DMS 273 (cell line): Measurements from ENCODE around the gene IFIT2.
"Not testable (repeated sequence)": the region's sequence is repeated elsewhere in the genome, so short reads cannot be mapped to it uniquely, and the experiment has no call there.

Source experiments
- DNase-seq: peaks from one replicate; lab custom pipeline; 2025; ENCODE audit not compliant: unreplicated experiment; lab: John Stamatoyannopoulos, UW

IFIT2 gene

GRCh38 chr10:89279421-89279869, 22.4 kb upstream of the IFIT2 start:
- peak; percentile 8 for DNase-seq

- DNase-seq, result no peak
Observed at GRCh38 chr10:89280508-89280907, 21.3 kb upstream of the IFIT2 start.

- no peak for DNase-seq
Observed at GRCh38 chr10:89281606-89282395, 20.0 kb upstream of the IFIT2 start.

GRCh38 chr10:89283025-89283935, 18.6 kb upstream of the IFIT2 start:
- no peak for DNase-seq

GRCh38 chr10:89283936-89284475, 17.8 kb upstream of the IFIT2 start:
- peak; percentile 16 for DNase-seq

- not testable (repeated sequence) for DNase-seq
Observed at GRCh38 chr10:89284711-89285110, 17.1 kb upstream of the IFIT2 start.

- not testable (repeated sequence) for DNase-seq
Observed at GRCh38 chr10:89285303-89285702, 16.5 kb upstream of the IFIT2 start.

GRCh38 chr10:89294721-89295239, 7.1 kb upstream of the IFIT2 start:
- DNase-seq, result no peak

GRCh38 chr10:89295597-89295996, 6.2 kb upstream of the IFIT2 start:
- DNase-seq, result no peak

- DNase-seq, result no peak
Observed at GRCh38 chr10:89296220-89296648, 5.6 kb upstream of the IFIT2 start.

GRCh38 chr10:89297356-89297755, 4.5 kb upstream of the IFIT2 start:
- no peak for DNase-seq

GRCh38 chr10:89297791-89298190, 4.1 kb upstream of the IFIT2 start:
- DNase-seq, result no peak

- no peak for DNase-seq
Observed at GRCh38 chr10:89299031-89299430, 2.8 kb upstream of the IFIT2 start.

- peak; percentile 5 for DNase-seq
Observed at GRCh38 chr10:89301232-89301631, 614 bp upstream of the IFIT2 start.

- DNase-seq, result peak; percentile 4
Observed at GRCh38 chr10:89302625-89303024, 779 bp downstream of the IFIT2 start.

- no peak for DNase-seq
Observed at GRCh38 chr10:89303161-89303560, 1.3 kb downstream of the IFIT2 start.

GRCh38 chr10:89304026-89304425, 2.2 kb downstream of the IFIT2 start:
- no peak for DNase-seq

- no peak for DNase-seq
Observed at GRCh38 chr10:89304446-89304845, 2.6 kb downstream of the IFIT2 start.

GRCh38 chr10:89304925-89305324, 3.1 kb downstream of the IFIT2 start:
- DNase-seq, result no peak

- no peak for DNase-seq
Observed at GRCh38 chr10:89305766-89306433, 4.1 kb downstream of the IFIT2 start.
